CD14-positive monocyte (primary cell): ENCODE results near the gene CARM1. TPM values are rescaled to one million over a fixed set of nuclear protein-coding genes. Genes with fewer than 3 reads are reported as not detected.

Experiments
- DNase-seq, 3 donors: peaks; one replicate each; pipeline ENCODE4 v3.0.0-alpha.2; 2011 to 2022
- H2AFZ ChIP-seq: 2 replicates; pipeline ENCODE4 v1.6.0; 2012; ENCODE audit warnings: mild to moderate bottlenecking, low read depth, low read length, inconsistent platforms; ENCODE audit not compliant: insufficient read depth, poor library complexity, severe bottlenecking
- H3K27ac ChIP-seq, 2 donors: 1 replicate in 1 of 2; 2 replicates in 1 of 2; pipeline ENCODE4 v1.5.1; 2012 to 2013; ENCODE audit warnings: low read length in 2 of 2, control low read depth in 1 of 2, inconsistent platforms in 1 of 2, low read depth in 1 of 2, mild to moderate bottlenecking in 1 of 2
- H3K27me3 ChIP-seq, 2 donors: one replicate each; pipeline versions ENCODE4 v1.6.0 to v1.6.1; 2011 to 2013; ENCODE audit warnings: low read length in 2 of 2; ENCODE audit not compliant: control insufficient read depth in 2 of 2, insufficient read depth in 2 of 2
- H3K36me3 ChIP-seq, 2 donors: replicated peaks in 1 of 2; 1 replicate in 1 of 2; 2 replicates in 1 of 2; pipeline versions ENCODE4 v1.5.1 to v1.6.1; 2012 to 2013; ENCODE audit warnings: low read length in 2 of 2, control low read depth in 1 of 2, inconsistent platforms in 1 of 2, mild to moderate bottlenecking in 1 of 2; ENCODE audit not compliant: insufficient read depth in 2 of 2, control insufficient read depth in 1 of 2
- H3K4me1 ChIP-seq, 2 donors: 1 replicate in 1 of 2; 2 replicates in 1 of 2; pipeline versions ENCODE4 v1.5.1 to v1.6.1; 2012 to 2013; ENCODE audit warnings: low read length in 2 of 2, control low read depth in 1 of 2, inconsistent platforms in 1 of 2, mild to moderate bottlenecking in 1 of 2, moderate library complexity in 1 of 2; ENCODE audit not compliant: insufficient read depth in 2 of 2, control insufficient read depth in 1 of 2
- H3K4me2 ChIP-seq: replicated peaks from 2 replicates; pipeline ENCODE3; 2012; ENCODE audit warnings: low read length, moderate library complexity, mild to moderate bottlenecking; ENCODE audit not compliant: poor library complexity, severe bottlenecking; ENCODE audit errors: extremely low read depth
- H3K4me3 ChIP-seq, 3 experiments: fragments of 200-600 bp in 1 of 3; sonication (generic) in 1 of 3; replicated peaks in 1 of 3; 1 replicate in 2 of 3; 2 replicates in 1 of 3; pipeline ENCODE4 v1.5.1; 2011 to 2013; ENCODE audit warnings: low read length in 3 of 3, mild to moderate bottlenecking in 3 of 3, control low read depth in 2 of 3, low read depth in 2 of 3, inconsistent platforms in 1 of 3, moderate library complexity in 1 of 3
- H3K79me2 ChIP-seq: 2 replicates; pipeline ENCODE4 v1.6.0; 2012; ENCODE audit warnings: mild to moderate bottlenecking, control low read depth, inconsistent platforms, low read length, moderate library complexity; ENCODE audit not compliant: insufficient read depth
- H3K9ac ChIP-seq: 2 replicates; pipeline ENCODE4 v1.6.0; 2017; ENCODE audit warnings: low read length, mild to moderate bottlenecking; ENCODE audit not compliant: insufficient read depth, poor library complexity, severe bottlenecking
- H3K9me3 ChIP-seq, 2 donors: replicated peaks in 1 of 2; 1 replicate in 1 of 2; 2 replicates in 1 of 2; pipeline versions ENCODE4 v1.5.1 to v1.6.1; 2012 to 2013; ENCODE audit warnings: low read length in 2 of 2, control low read depth in 1 of 2; ENCODE audit not compliant: control insufficient read depth in 1 of 2, insufficient read depth in 1 of 2
- H4K20me1 ChIP-seq: 2 replicates; pipeline ENCODE4 v1.6.0; 2012; ENCODE audit warnings: mild to moderate bottlenecking, low read length, control low read depth, moderate library complexity; ENCODE audit not compliant: insufficient read depth
- H3K27ac Mint-ChIP-seq, 7 donors: one replicate each; pipeline ENCODE4 v1.8.0; 2020; ENCODE audit warnings: mild to moderate bottlenecking in 7 of 7, mixed read lengths in 7 of 7, moderate library complexity in 6 of 7, inconsistent platforms in 2 of 7
- H3K27me3 Mint-ChIP-seq, 3 donors: one replicate each; pipeline ENCODE4 v1.8.0; 2021 to 2022; ENCODE audit warnings: low read depth in 3 of 3, mild to moderate bottlenecking in 3 of 3, mixed read lengths in 3 of 3, moderate library complexity in 3 of 3, inconsistent platforms in 1 of 3
- H3K36me3 Mint-ChIP-seq, 2 donors: one replicate each; pipeline ENCODE4 v1.8.0; 2020; ENCODE audit warnings: mixed read lengths in 2 of 2, inconsistent platforms in 1 of 2, mild to moderate bottlenecking in 1 of 2
- H3K4me1 Mint-ChIP-seq: one replicate; pipeline ENCODE4 v1.8.0; 2020; ENCODE audit warnings: mild to moderate bottlenecking, mixed read lengths
- H3K4me3 Mint-ChIP-seq, 2 donors: one replicate each; pipeline ENCODE4 v1.8.0; 2020; ENCODE audit warnings: mild to moderate bottlenecking in 2 of 2, mixed read lengths in 2 of 2, moderate library complexity in 1 of 2
- H3K9me3 Mint-ChIP-seq, 7 donors: one replicate each; pipeline ENCODE4 v1.8.0; 2020 to 2022; ENCODE audit warnings: mixed read lengths in 7 of 7, mild to moderate bottlenecking in 6 of 7, moderate library complexity in 6 of 7, inconsistent platforms in 2 of 7
- CTCF ChIP-seq: fragments of 200-600 bp; IDR thresholded peaks from one replicate; pipeline ENCODE4 v1.8.0; 2022; ENCODE audit warnings: antibody characterized with exemption, mild to moderate bottlenecking
- WGBS: methylation state at CpG from one replicate; pipeline ENCODE4 v1.1.5; 2013; ENCODE audit warnings: missing lambda C conversion rate; ENCODE audit not compliant: insufficient coverage; 5-methylcytosine and 5-hydroxymethylcytosine counted together
- intact Hi-C, 2 donors: fragments of 100-400 bp; cut with micrococcal nuclease; formaldehyde crosslinking; loops; one replicate each; pipeline versions ENCODE4 v1.15.0 to v1.15.1; 2023
- polyA plus RNA-seq, 3 donors: library from polyadenylated mRNA; depleted of rRNA in 1 of 3; unstranded in 2 of 3; stranded (reverse) in 1 of 3; fragments of 300-500 nt in 2 of 3; fragments of >200 nt in 1 of 3; fragmentation: Illumina TruSeq in 2 of 3; gene quantifications; 1 replicate in 2 of 3; 2 replicates in 1 of 3; pipeline ENCODE4 v1.2.3, GENCODE V29; 2012 to 2021

The CARM1 gene
- polyA plus RNA-seq, 3 donors = 0.17 to 26.3 (median 0.29) TPM

GRCh38 chr19:10888421-10888866 lies 17.1 kb downstream of the CARM1 start:
- Histone ChIP-seq H3K4me2 (no peak overlapping the region), H3K4me3 (no peak overlapping the region), H3K9me3 (no peaks in the 10 kb centered on the region), H2AFZ (no peak overlapping the region), H3K27me3 (no peaks in the 10 kb centered on the region), H3K4me1 (no peaks in the 10 kb centered on the region), H3K79me2 (peaks cover 24% of the 10 kb centered on the region), H3K36me3 (no peaks in the 10 kb centered on the region), H3K27ac (no peak overlapping the region), H4K20me1 (peaks cover 49% of the 10 kb centered on the region), H3K9ac (no peak overlapping the region)
- Mint-ChIP-seq H3K27ac (no peak overlapping the region), H3K27me3 (peaks cover 0 to 3% (median 0%) of the 10 kb centered on the region in 3 donors), H3K4me3 (no peak overlapping the region), H3K36me3 (peaks cover 2 to 3% of the 10 kb centered on the region in 2 donors), H3K4me1 (peaks cover 4% of the 10 kb centered on the region), H3K9me3 (no peaks in the 10 kb centered on the region)
- no peak for DNase-seq
- WGBS = 90% methylated on average over 7 of the region's 13 CpGs
- TF ChIP-seq CTCF = no peak
- intact Hi-C loops = no loop called here

- Histone ChIP-seq H3K4me3 (no peak overlapping the region), H3K27me3 (no peaks in the 10 kb centered on the region), H3K9me3 (no peaks in the 10 kb centered on the region), H4K20me1 (peaks cover 53% of the 10 kb centered on the region), H3K27ac (no peak overlapping the region), H3K36me3 (no peaks in the 10 kb centered on the region), H3K4me1 (no peaks in the 10 kb centered on the region), H3K4me2 (no peak overlapping the region), H3K9ac (no peak overlapping the region), H2AFZ (no peak overlapping the region), H3K79me2 (peaks cover 23% of the 10 kb centered on the region)
- peaks cover 2 to 12% of the 10 kb centered on the region in 2 donors for H3K36me3 Mint-ChIP-seq
- intact Hi-C loops = no loop called here
- H3K9me3 Mint-ChIP-seq = no peaks in the 10 kb centered on the region
- no peak for DNase-seq
- no peaks in the 10 kb centered on the region for H3K4me1 Mint-ChIP-seq
- no peak overlapping the region for H3K27ac Mint-ChIP-seq
- peaks cover 0 to 2% (median 0%) of the 10 kb centered on the region in 3 donors for H3K27me3 Mint-ChIP-seq
- no peak for TF ChIP-seq CTCF
- WGBS = no CpG with 5 or more reads among the region's 4 CpGs
- no peak overlapping the region for H3K4me3 Mint-ChIP-seq
Observed at GRCh38 chr19:10889880-10890279, 18.5 kb downstream of the CARM1 start.
